H1 (cell line): ENCODE measurements around the gene HTR4.

Experiments
- CTCF ChIP-seq, 3 experiments: IDR thresholded peaks; 1 replicate in 2 of 3; 2 replicates in 1 of 3; pipeline versions ENCODE4 v1.5.1 to v1.6.1; 2011; ENCODE audit warnings: low read length in 3 of 3, mild to moderate bottlenecking in 3 of 3, inconsistent platforms in 2 of 3, low read depth in 1 of 3, moderate library complexity in 1 of 3; ENCODE audit not compliant: insufficient read depth in 1 of 3; ENCODE audit errors: control extremely low read depth in 1 of 3
- POLR2A ChIP-seq, 2 experiments: IDR thresholded peaks; 1 replicate in 1 of 2; 2 replicates in 1 of 2; pipeline ENCODE4 v1.6.1; 2011; ENCODE audit warnings: low read depth in 2 of 2, low read length in 2 of 2, mild to moderate bottlenecking in 2 of 2; ENCODE audit errors: control extremely low read depth in 1 of 2

DNA sequence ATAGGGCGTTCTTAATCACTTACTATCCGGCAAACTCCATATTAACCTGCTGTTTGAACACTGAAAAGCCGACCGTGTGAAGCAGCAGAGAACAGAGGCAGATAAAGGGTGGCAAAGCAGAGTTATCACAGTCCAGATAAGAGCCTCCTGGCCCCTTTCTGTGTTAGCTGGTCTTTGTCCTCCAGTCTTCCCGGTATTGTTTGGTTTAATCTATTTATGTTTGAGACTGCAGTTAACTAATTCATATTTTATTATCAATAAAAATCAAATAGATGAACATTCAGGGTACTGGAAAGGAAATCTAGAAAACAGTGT is 6.0 kb upstream of the HTR4 start:
- TF ChIP-seq CTCF (IDR thresholded peaks at IDR 0.05; ENCODE audit: control extremely low read depth in 1 of 3, insufficient read depth in 1 of 3, low read depth in 1 of 3, low read length in 3 of 3) (no peak), POLR2A (IDR thresholded peaks at IDR 0.05; ENCODE audit: control extremely low read depth in 1 of 2, low read depth in 2 of 2, low read length in 2 of 2) (no peak)
